GM18867 (cell line): ENCODE results near the gene SERPINH1.

Source experiments
- ATAC-seq: cut with Tn5 transposase; IDR thresholded peaks from one replicate; pipeline ENCODE4 v1.9.1; 2021; ENCODE audit warnings: mild to moderate bottlenecking, moderate library complexity; ENCODE audit not compliant: unreplicated experiment

Gene SERPINH1

GRCh38 chr11:75554258-75555022 lies 7.6 kb upstream of the SERPINH1 start:
- no peak for ATAC-seq

GRCh38 chr11:75555079-75555811 lies 6.8 kb upstream of the SERPINH1 start:
- ATAC-seq: no peak

DNA sequence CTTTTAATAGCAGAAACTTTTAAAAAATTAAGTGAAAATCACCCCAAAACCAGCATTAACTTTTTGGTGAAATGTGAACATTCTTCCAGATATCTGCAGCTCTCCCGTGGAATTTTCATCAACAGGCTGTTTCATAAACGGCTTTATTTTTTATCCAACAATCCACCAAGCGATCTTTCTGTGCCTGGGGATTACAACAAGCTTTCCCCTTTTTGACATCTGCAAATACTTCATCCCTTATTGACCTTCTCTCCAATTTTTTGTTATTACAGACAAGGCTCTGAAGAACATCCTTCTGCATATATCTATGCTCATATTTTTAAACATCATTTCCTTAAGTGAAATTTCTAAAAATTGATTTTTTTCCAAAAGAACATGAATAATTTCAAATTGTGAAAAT lies 5.8 kb upstream of the SERPINH1 start:
- ATAC-seq: no peak

GRCh38 chr11:75557666-75558494 lies 4.2 kb upstream of the SERPINH1 start:
- no peak for ATAC-seq

DNA sequence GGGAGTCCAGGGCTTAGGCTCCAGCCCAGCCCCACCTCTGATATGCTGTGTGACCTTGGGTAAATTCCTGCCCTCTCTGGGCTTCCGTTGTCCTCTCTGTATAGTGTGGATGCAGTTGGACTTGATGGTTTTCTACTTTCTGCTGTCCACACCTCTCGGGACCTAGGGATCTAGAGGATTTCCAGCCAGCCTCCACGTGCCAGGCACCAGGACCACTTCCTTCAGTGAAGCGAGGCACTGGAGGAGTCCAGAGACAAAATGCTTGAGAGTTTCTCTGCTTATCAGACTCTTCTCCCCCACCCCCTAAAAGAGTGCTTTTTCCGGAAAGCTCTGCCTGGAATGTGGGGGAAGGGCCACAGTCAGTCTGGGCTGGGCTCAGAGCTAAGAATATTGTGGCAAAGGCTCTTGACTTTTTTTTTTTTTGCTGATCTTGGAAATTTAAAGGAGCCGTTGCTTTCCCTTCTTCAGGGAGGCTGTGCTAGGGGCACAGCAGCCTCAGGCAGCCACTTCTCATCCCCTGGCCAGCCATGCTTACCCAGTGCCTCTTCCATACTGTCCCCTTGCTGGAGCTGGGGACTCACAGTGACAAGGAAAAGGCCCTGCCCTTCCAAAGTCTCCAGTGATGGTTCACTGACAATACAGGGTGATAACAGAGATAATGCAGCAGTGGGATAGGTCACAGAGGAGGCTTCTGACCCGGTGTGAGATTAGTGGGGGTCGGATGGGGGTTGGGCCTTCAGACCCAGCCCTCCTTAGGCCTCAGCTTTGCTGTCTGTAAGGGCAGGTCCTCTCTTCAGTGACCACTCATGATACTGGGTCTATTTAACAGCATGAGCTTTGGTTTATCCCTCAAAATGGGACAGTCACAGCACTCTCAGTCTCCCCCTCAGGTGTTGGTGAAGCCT lies 2.9 kb upstream of the SERPINH1 start:
- no peak for ATAC-seq

DNA sequence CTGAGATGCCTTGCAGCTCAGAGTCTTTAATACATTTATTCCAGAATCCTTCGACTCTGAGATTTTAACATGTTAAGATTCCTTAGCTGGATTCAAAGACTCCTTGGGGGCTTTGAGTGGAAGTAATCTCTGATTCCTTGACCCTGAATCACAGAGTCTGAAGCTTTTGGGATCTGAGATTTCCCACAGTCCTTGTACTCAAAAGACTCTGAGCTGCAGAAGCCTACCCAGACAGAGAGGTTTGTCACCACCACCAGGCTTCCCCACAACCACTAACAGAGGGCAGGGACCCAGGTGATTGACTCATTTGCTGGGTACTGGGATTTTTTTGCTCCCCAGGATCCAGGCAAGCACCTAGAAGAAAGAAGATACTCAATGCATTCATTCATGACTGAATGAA lies 1.4 kb upstream of the SERPINH1 start:
- no peak for ATAC-seq

DNA sequence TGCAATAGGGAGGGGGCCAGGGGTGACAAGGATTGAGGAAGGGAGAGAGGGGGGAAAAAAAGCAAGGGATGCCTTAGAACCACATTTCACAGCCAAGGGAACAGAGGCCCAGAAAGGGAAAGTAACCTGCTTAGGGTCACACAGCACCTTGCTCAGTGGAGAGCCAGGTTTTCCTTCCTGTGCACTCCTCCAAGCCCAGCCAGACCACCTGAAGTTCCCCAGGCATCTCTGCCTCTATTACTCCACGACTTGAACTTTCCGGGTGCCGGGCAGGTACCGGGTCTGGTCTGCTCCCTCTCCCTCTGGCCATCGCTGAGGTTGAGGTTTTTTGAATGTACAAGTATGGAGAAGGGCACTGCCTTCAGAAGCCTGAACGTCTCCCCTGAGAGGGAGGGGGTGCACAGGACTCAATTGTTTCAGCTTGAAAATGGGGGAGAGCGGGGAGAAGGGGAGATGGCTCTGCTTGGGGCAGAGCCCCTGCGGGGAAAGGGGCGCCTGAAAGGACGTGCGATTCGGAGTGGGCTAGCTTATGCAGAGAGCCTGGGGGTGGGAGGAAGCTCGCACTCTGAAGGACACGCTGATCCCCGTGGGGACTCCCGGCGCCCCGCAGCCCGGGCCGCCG lies 516 bp upstream of the SERPINH1 start:
- no peak for ATAC-seq

DNA sequence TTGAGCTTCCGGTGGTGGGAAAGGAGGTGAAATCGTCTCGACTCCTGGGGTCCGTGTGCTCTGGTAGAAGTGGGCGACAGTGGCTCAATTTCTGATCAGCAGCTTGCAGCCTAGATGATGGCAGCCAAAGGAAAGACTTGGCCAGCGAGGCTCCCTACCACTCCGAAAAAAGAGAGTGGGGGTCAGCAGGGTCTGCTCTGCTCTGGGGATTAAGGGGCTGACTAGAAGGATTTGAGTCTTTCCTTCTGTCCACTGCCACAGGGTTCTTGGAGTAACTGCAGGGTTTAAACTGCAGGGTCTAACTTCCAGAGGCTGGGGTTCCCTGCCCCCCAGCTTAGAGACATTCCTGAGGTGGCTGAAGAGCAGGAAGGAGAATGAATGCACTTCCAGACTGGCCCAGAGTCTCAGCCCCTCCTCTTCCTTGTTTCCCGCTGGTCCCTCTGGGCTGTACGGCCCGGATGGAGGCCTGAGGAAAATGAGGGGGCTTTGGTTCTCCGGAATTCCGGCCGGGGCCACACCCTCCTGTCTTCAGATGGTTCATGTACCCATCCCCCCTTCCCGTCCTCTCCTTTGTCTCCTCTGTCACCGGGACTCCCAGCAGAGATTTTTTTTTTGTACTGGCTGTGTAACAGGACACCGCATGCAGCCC lies 907 bp downstream of the SERPINH1 start:
- ATAC-seq: no peak

- ATAC-seq: no peak
These were observed 1.5 kb downstream of the SERPINH1 start for GRCh38 chr11:75563501-75563977.

GRCh38 chr11:75563978-75564552 lies 2.0 kb downstream of the SERPINH1 start:
- ATAC-seq: no peak

DNA sequence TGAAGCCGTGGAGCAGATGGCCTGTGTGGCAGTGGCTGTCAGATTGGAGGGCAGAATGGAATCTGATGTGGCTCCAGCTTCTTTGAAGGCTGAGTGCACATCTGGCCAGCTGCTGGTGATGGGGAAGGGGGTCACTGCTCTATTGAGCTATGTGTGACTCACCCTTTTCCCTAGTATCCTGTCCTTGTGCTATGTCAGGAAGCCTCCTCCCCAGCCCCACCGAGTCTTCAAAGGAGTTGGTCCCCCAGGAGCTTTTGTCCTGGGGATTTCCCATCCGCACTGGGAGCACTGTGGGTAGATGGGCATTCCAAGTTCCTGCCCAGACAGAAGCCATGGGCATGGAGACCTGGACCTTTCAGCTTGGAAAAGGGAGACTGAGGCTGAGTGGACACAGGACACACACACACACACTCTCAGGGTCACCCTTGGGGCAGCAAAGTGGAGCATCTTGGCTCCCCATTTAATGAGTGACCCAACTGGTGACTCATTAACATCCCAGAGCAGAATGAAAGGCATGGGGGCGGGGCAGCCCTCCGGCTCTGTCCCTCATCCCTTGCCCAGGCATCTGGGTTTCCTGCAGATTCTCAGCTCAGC lies 3.3 kb downstream of the SERPINH1 start:
- no peak for ATAC-seq

DNA sequence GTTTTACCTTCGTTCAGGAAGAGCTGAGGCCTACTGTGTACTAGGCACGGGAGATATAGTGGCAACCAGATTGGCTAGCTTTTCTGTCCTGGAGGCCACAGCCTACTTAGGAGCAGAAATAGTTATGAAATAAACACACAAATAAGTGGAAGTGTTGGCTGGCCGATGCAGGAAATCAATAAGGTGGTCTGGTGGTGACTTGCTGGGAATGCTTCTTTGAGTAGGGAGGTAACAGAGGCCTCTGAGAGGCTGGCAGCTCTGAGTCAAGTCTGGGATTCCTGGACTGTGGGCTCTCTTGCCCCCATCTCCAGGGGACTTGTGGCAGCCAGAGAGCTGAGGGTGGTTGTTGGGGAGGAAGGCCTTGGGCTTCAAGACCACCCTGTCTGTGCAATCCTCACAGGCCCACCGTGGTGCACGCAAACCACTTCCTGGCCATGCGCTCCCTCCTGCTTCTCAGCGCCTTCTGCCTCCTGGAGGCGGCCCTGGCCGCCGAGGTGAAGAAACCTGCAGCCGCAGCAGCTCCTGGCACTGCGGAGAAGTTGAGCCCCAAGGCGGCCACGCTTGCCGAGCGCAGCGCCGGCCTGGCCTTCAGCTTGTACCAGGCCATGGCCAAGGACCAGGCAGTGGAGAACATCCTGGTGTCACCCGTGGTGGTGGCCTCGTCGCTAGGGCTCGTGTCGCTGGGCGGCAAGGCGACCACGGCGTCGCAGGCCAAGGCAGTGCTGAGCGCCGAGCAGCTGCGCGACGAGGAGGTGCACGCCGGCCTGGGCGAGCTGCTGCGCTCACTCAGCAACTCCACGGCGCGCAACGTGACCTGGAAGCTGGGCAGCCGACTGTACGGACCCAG lies 4.1 kb downstream of the SERPINH1 start:
- no peak for ATAC-seq

- ATAC-seq: no peak
These were observed 4.8 kb downstream of the SERPINH1 start for GRCh38 chr11:75566763-75567279.

DNA sequence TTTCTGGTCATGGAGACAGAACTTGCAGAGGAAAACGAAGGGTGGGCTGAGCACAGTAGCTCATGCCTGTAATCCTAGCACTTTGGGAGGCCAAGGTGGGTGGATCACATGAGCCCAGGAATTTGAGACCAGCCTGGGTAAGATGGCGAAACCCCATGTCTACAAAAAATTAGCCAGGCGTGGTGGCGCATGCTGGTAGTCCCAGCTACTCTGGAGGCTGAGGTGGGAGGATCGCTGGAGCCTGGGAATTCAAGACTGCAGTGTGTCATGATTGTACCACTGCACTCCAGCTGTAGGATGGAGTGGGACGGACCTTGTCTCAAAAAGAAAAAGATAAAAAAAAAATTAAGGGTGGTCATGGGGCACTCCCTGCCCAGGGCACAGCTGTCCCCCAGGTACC lies 5.9 kb downstream of the SERPINH1 start:
- no peak for ATAC-seq

GRCh38 chr11:75568616-75569219 lies 6.7 kb downstream of the SERPINH1 start:
- ATAC-seq: no peak

DNA sequence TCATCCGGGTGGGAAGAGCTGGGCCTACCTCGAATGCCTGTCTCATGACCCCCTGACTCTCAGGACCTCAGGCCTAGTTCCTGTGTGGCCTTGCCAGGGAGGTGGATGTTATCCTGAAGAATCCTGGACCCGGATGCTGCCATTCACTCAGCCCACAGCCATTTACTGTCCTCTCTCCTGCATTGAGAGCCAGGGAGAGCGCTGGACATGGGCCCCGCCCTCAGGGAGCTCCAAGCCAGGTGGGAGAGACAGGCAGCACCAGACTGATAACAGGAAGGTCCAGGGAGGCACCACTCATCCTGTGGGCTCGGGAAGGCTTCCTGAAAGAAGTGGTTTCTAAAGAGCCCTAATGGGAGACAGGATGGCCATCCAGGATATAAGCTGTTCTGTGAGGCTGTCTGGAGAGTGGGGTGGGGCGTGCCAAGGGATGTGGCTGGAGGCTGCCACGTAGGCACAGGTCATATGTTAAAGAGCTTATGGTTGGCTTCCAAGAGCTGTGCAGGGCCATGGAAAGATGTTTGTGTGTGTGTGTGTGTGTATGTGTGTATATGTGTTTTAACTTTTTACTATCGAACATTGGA lies 8.6 kb downstream of the SERPINH1 start:
- ATAC-seq: no peak

- ATAC-seq: no peak
These were observed 9.6 kb downstream of the SERPINH1 start for GRCh38 chr11:75571625-75572024.
